Measurements from ENCODE around the gene F8A1. TPM values are rescaled to one million over a fixed set of nuclear protein-coding genes. Genes with fewer than 3 reads are reported as not detected.

F8A1 gene
- total and polyA plus RNA-seq, 9 donors = 1.3 to 19.4 (median 11.5) TPM

Other genes starting within 250 kb of the F8A1 start
- not detected for gene CTAG2, start 232.8 kb upstream of the F8A1 start, total RNA-seq
- not detected for gene CTAG2, start 232.8 kb upstream of the F8A1 start, polyA plus RNA-seq (ENCODE audit: insufficient read depth in 1 of 8, insufficient read length in 8 of 8, low replicate concordance in 1 of 8)
- 6.5 TPM for gene GAB3, start 135.3 kb upstream of the F8A1 start, total RNA-seq
- 1 to 10 TPM; 3.2 to 6.7 (median 5.1) TPM for gene GAB3, start 135.3 kb upstream of the F8A1 start, polyA plus RNA-seq (ENCODE audit: insufficient read depth in 1 of 8, insufficient read length in 8 of 8, low replicate concordance in 1 of 8)
- 22.8 TPM for gene DKC1, start 123.5 kb upstream of the F8A1 start, total RNA-seq
- gene DKC1, start 123.5 kb upstream of the F8A1 start, polyA plus RNA-seq (ENCODE audit: insufficient read depth in 1 of 8, insufficient read length in 8 of 8, low replicate concordance in 1 of 8) = 10 to 100 TPM; 33.1 to 44.2 (median 38.8) TPM
- 16.6 TPM for gene MPP1, start 80.9 kb upstream of the F8A1 start, total RNA-seq
- 10 to 100 TPM; 15.0 to 22.6 (median 20.5) TPM for gene MPP1, start 80.9 kb upstream of the F8A1 start, polyA plus RNA-seq (ENCODE audit: insufficient read depth in 1 of 8, insufficient read length in 8 of 8, low replicate concordance in 1 of 8)
- gene SMIM9, start 51.7 kb upstream of the F8A1 start, total RNA-seq = not detected
- gene SMIM9, start 51.7 kb upstream of the F8A1 start, polyA plus RNA-seq (ENCODE audit: insufficient read depth in 1 of 8, insufficient read length in 8 of 8, low replicate concordance in 1 of 8) = not detected
- 6.4 TPM for gene F8, start 136.4 kb downstream of the F8A1 start, total RNA-seq
- 1 to 10 TPM; 3.6 to 7.0 (median 4.7) TPM for gene F8, start 136.4 kb downstream of the F8A1 start, polyA plus RNA-seq (ENCODE audit: insufficient read depth in 1 of 8, insufficient read length in 8 of 8, low replicate concordance in 1 of 8)
- gene FUNDC2, start 140.5 kb downstream of the F8A1 start, total RNA-seq = 155 TPM
- 100 to 1,000 TPM; 131 to 175 (median 139) TPM for gene FUNDC2, start 140.5 kb downstream of the F8A1 start, polyA plus RNA-seq (ENCODE audit: insufficient read depth in 1 of 8, insufficient read length in 8 of 8, low replicate concordance in 1 of 8)
- 12.9 TPM for gene CMC4, start 184.8 kb downstream of the F8A1 start, total RNA-seq
- 10 to 100 TPM in 2 of 8 donors, 1 to 10 TPM in 6; 6.6 to 11.3 (median 9.2) TPM for gene CMC4, start 184.8 kb downstream of the F8A1 start, polyA plus RNA-seq (ENCODE audit: insufficient read depth in 1 of 8, insufficient read length in 8 of 8, low replicate concordance in 1 of 8)
- gene MTCP1, start 184.8 kb downstream of the F8A1 start, total RNA-seq = 15.6 TPM
- gene MTCP1, start 184.8 kb downstream of the F8A1 start, polyA plus RNA-seq (ENCODE audit: insufficient read depth in 1 of 8, insufficient read length in 8 of 8, low replicate concordance in 1 of 8) = 10 to 100 TPM in 7 of 8 donors, 1 to 10 TPM in 1; 9.7 to 16.0 (median 12.6) TPM
- 9.4 TPM for gene BRCC3, start 185.2 kb downstream of the F8A1 start, total RNA-seq
- gene BRCC3, start 185.2 kb downstream of the F8A1 start, polyA plus RNA-seq (ENCODE audit: insufficient read depth in 1 of 8, insufficient read length in 8 of 8, low replicate concordance in 1 of 8) = 10 to 100 TPM; 14.0 to 18.2 (median 16.0) TPM

Data from muscle of leg (tissue), 9 donors.